Left ventricle myocardium inferior (tissue), 1 donor: ENCODE data around the gene EPHA8. TPM values are rescaled to one million over a fixed set of nuclear protein-coding genes. Genes with fewer than 3 reads are reported as not detected.

ENCODE experiments used
- DNase-seq: peaks from one replicate; pipeline ENCODE4 v3.0.0-alpha.2; 2020
- H3K27ac ChIP-seq: fragments of 200-600 bp; replicated peaks from 2 replicates; pipeline ENCODE4 v1.8.0; 2021
- H3K27me3 ChIP-seq: fragments of 200-600 bp; 2 replicates; pipeline ENCODE4 v1.8.0; 2021; ENCODE audit warnings: low read depth
- H3K36me3 ChIP-seq: fragments of 200-600 bp; 2 replicates; pipeline ENCODE4 v1.8.0; 2021
- H3K4me1 ChIP-seq: fragments of 200-600 bp; 2 replicates; pipeline ENCODE4 v1.8.0; 2021
- H3K4me3 ChIP-seq: fragments of 200-600 bp; 2 replicates; pipeline ENCODE4 v1.8.0; 2021; ENCODE audit warnings: mild to moderate bottlenecking, moderate library complexity
- H3K9me3 ChIP-seq: fragments of 200-600 bp; replicated peaks from 2 replicates; pipeline ENCODE4 v1.8.0; 2021
- CTCF ChIP-seq: fragments of 200-600 bp; IDR thresholded peaks from 2 replicates; pipeline ENCODE4 v1.8.0; 2021; ENCODE audit warnings: antibody characterized with exemption, mild to moderate bottlenecking, borderline replicate concordance
- intact Hi-C: fragments of 100-400 bp; cut with micrococcal nuclease; formaldehyde crosslinking; loops from one replicate; pipeline ENCODE4 v1.11.0; 2022
- total RNA-seq: library from RNA; stranded (reverse); fragmentation: NEBNext Ultra II Directional; extraction: Animal tissue kit (Norgen Biotek cat#: 25700); gene quantifications from one replicate; pipeline ENCODE4 v1.2.1, GENCODE V29; 2021
- donor health status: DM: no; HTN: yes; CAD: no; lungs with severe emphysema.

EPHA8 gene
- total RNA-seq, 1 donor from 2014 or later, result not detected

DNA sequence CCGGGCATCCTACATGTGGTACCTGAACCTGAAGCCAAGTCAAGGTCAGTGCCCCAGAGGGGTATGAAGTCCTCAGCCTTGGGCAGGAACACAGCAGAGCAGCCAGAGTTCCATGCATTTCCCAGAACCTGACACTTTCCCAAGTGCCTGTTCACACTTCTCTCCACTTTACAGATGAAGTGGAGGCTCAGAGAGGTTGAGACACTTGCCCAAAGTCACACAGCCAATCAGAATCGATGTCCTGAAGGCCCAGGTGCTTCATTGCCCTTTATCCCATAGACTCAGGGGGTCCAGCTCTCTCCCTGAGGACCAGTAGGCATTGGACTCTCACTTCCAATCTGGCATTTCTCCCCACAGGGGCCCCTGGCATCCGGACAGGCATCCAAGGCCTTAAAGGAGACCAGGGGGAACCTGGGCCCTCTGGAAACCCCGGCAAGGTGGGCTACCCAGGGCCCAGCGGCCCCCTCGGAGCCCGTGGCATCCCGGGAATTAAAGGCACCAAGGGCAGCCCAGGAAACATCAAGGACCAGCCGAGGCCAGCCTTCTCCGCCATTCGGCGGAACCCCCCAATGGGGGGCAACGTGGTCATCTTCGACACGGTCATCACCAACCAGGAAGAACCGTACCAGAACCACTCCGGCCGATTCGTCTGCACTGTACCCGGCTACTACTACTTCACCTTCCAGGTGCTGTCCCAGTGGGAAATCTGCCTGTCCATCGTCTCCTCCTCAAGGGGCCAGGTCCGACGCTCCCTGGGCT lies 75.4 kb downstream of the EPHA8 start:
- no peak for DNase-seq
- Histone ChIP-seq H3K9me3 (no peaks in the 10 kb centered on the region), H3K4me1 (peaks cover 12% of the 10 kb centered on the region), H3K36me3 (no peaks in the 10 kb centered on the region), H3K27ac (no peak overlapping the region), H3K4me3 (peak overlapping the region; percentile 44), H3K27me3 (peaks cover 86% of the 10 kb centered on the region)
- intact Hi-C loops, result no loop called here
- no peak for TF ChIP-seq CTCF

- DNase-seq, result peak; percentile 27
- Histone ChIP-seq H3K9me3 (no peaks in the 10 kb centered on the region), H3K4me3 (peak overlapping the region; percentile 44), H3K36me3 (no peaks in the 10 kb centered on the region), H3K27me3 (peaks cover 79% of the 10 kb centered on the region), H3K27ac (no peak overlapping the region), H3K4me1 (peaks cover 12% of the 10 kb centered on the region)
- no peak for TF ChIP-seq CTCF
- intact Hi-C loops, result no loop called here
Observed at GRCh38 chr1:22639286-22639685, 76.0 kb downstream of the EPHA8 start.

- intact Hi-C loops, result loop anchor here (5.0 kb wide), 1 partner anchor 219 kb away; no protein-coding TSS in a partner anchor
- H3K4me1 ChIP-seq, result peaks cover 9% of the 10 kb centered on the region
- H3K36me3 ChIP-seq, result no peaks in the 10 kb centered on the region
- H3K27ac ChIP-seq, result no peak overlapping the region
- DNase-seq, result no peak
- peaks cover 72% of the 10 kb centered on the region for H3K27me3 ChIP-seq
- no peak for TF ChIP-seq CTCF
- H3K9me3 ChIP-seq, result no peaks in the 10 kb centered on the region
- H3K4me3 ChIP-seq, result no peak overlapping the region
Observed at GRCh38 chr1:22641247-22641646, 78.0 kb downstream of the EPHA8 start.

DNA sequence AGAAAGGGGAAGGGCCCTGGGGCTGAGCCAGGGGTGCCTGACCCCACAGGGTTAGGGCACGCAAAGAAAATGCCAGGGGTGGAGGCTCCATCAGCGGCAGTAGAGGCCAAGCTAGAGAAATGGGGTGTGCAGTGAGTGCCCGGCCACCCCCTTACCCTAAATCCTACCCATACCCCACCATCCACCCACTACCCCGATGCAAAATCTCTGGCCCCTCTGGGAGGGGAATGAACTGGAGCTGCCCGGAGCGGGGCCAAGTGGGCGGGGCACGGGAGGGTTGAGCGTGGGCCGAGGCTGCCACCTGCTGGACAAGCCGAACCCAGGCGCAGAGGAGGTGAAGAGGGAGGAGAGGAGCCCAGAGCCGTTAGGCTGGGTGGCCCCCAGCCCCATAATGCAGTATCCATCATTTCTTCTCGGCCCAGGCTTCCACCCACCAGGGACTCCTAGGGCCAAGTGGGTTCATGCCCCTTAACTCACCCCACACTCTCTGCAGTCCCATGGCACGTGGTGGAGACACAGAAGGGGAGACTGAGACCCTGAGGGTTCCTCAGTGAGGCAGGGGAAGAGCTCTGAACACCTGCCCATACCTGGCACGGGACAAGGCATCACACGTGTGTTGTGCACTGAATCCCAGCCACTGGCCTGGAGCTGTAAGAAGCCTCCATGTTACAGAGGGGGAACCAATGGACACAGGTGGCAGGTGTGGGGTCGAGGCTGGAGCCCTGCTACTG lies 78.8 kb downstream of the EPHA8 start:
- Histone ChIP-seq H3K27me3 (peaks cover 65% of the 10 kb centered on the region), H3K4me3 (no peak overlapping the region), H3K27ac (peak overlapping the region; percentile 33), H3K36me3 (no peaks in the 10 kb centered on the region), H3K4me1 (peaks cover 4% of the 10 kb centered on the region), H3K9me3 (no peaks in the 10 kb centered on the region)
- intact Hi-C loops, result loop anchor here (5.0 kb wide), 1 partner anchor 220 kb away; no protein-coding TSS in a partner anchor
- peak; percentile 92 for TF ChIP-seq CTCF
- peak; percentile 86 for DNase-seq

- peaks cover 56% of the 10 kb centered on the region for H3K27me3 ChIP-seq
Observed at GRCh38 chr1:22643381-22643780, 80.1 kb downstream of the EPHA8 start, which contains the start of gene C1QC. TSS of gene C1QC (plus strand) at chr1:22643633. CDS start at chr1:22644024, 391 bp downstream.

More at GRCh38 chr1:22643381-22643780, 80.1 kb downstream of the EPHA8 start, which contains the start of gene C1QC:
- Histone ChIP-seq H3K36me3 (no peaks in the 10 kb centered on the region), H3K27ac (peak within 1 kb of the TSS; percentile 33), H3K9me3 (no peaks in the 10 kb centered on the region), H3K4me1 (peaks cover 4% of the 10 kb centered on the region), H3K4me3 (peak within 1 kb of the TSS; percentile 46)
- TF ChIP-seq CTCF, result no peak
- intact Hi-C loops, result loop anchor here (5.0 kb wide), 1 partner anchor 221 kb away; no protein-coding TSS in a partner anchor
- peak; percentile 51 for DNase-seq
